OCI-LY1 (cell line): Measurements from ENCODE around the gene HSF2BP.

Source experiments
- CTCF ChIP-seq: fragments of 200-600 bp; sonication (generic), shearing (Covaris generic); IDR thresholded peaks from 2 replicates; pipeline ENCODE4 v1.5.1; 2017; ENCODE audit warnings: mild to moderate bottlenecking, antibody characterized with exemption, low read length, moderate library complexity, mixed read lengths
- EZH2 ChIP-seq: fragments of 200-600 bp; sonication (generic), shearing (Covaris generic); IDR thresholded peaks from 2 replicates; pipeline ENCODE4 v1.8.0; 2017; ENCODE audit warnings: borderline replicate concordance, mixed run types, mild to moderate bottlenecking, antibody characterized with exemption, low read length, moderate library complexity, mixed read lengths

- TF ChIP-seq EZH2 (no peak), CTCF (no peak)
Measured at GRCh38 chr21:43585924-43586413, 73.3 kb downstream of the HSF2BP start.
